ENCODE results near the gene PGF. TPM values are rescaled to one million over a fixed set of nuclear protein-coding genes. Genes with fewer than 3 reads are reported as not detected.

PGF gene
- total and polyA plus RNA-seq, 2 experiments from 2014 or later = 25.0 to 31.0 TPM

GRCh38 chr14:74942608-74943007, 12.8 kb downstream of the PGF start:
- TF ChIP-seq EZH2 (IDR thresholded peaks at IDR 0.05; ENCODE audit: borderline replicate concordance) (no peak), CTCF (IDR thresholded peaks at IDR 0.05; ENCODE audit: poor library complexity) (no peak), EZH2phosphoT487 (IDR thresholded peaks at IDR 0.05; ENCODE audit: low read depth, severe bottlenecking, unreplicated experiment) (no peak)
- Histone ChIP-seq H2AFZ (no peak overlapping the region), H3K4me2 (no peak overlapping the region), H3K9me2 (replicated peaks; ENCODE audit: insufficient read depth) (no peaks in the 10 kb centered on the region), H3K36me3 (replicated peaks; ENCODE audit: insufficient read depth, low read depth) (no peaks in the 10 kb centered on the region), H3K27ac (no peak overlapping the region), H3K4me3 (no peak overlapping the region), H3K27me3 (no peaks in the 10 kb centered on the region), H3K4me1 (ENCODE audit: insufficient read depth) (peaks cover 5% of the 10 kb centered on the region), H3K79me2 (no peaks in the 10 kb centered on the region), H3K9me3 (ENCODE audit: low read depth) (no peaks in the 10 kb centered on the region), H4K20me1 (ENCODE audit: insufficient read depth, poor library complexity, severe bottlenecking) (no peaks in the 10 kb centered on the region)
- whole genome bisulfite sequencing (ENCODE audit: low lambda C conversion rate, missing lambda C conversion rate) = 92% methylated on average over 11 of the region's 11 CpGs
- no peak for DNase-seq (ENCODE audit: low spot score)

GRCh38 chr14:74942181-74942580, 13.2 kb downstream of the PGF start:
- Histone ChIP-seq H4K20me1 (ENCODE audit: insufficient read depth, poor library complexity, severe bottlenecking) (no peaks in the 10 kb centered on the region), H3K9me3 (ENCODE audit: low read depth) (no peaks in the 10 kb centered on the region), H3K4me1 (ENCODE audit: insufficient read depth) (peaks cover 5% of the 10 kb centered on the region), H3K4me3 (no peak overlapping the region), H3K9me2 (replicated peaks; ENCODE audit: insufficient read depth) (no peaks in the 10 kb centered on the region), H2AFZ (no peak overlapping the region), H3K79me2 (no peaks in the 10 kb centered on the region), H3K4me2 (no peak overlapping the region), H3K27ac (no peak overlapping the region), H3K27me3 (no peaks in the 10 kb centered on the region), H3K36me3 (replicated peaks; ENCODE audit: insufficient read depth, low read depth) (no peaks in the 10 kb centered on the region)
- DNase-seq (ENCODE audit: low spot score) = no peak
- no peak for TF ChIP-seq EZH2 (IDR thresholded peaks at IDR 0.05; ENCODE audit: borderline replicate concordance)
- WGBS (ENCODE audit: low lambda C conversion rate, missing lambda C conversion rate) = 81% methylated on average over 12 of the region's 12 CpGs

GRCh38 chr14:74941676-74942097, 13.7 kb downstream of the PGF start:
- Histone ChIP-seq H3K4me2 (no peak overlapping the region), H3K79me2 (no peaks in the 10 kb centered on the region), H3K27ac (no peak overlapping the region), H3K9me3 (ENCODE audit: low read depth) (no peaks in the 10 kb centered on the region), H3K9me2 (replicated peaks; ENCODE audit: insufficient read depth) (no peaks in the 10 kb centered on the region), H3K27me3 (no peaks in the 10 kb centered on the region), H2AFZ (no peak overlapping the region), H3K4me1 (ENCODE audit: insufficient read depth) (peaks cover 5% of the 10 kb centered on the region), H4K20me1 (ENCODE audit: insufficient read depth, poor library complexity, severe bottlenecking) (no peaks in the 10 kb centered on the region), H3K36me3 (replicated peaks; ENCODE audit: insufficient read depth, low read depth) (no peaks in the 10 kb centered on the region), H3K4me3 (no peak overlapping the region)
- peak; percentile 53 for DNase-seq (ENCODE audit: low spot score)
- WGBS (ENCODE audit: low lambda C conversion rate, missing lambda C conversion rate) = 61% methylated on average over 13 of the region's 13 CpGs
- TF ChIP-seq EZH2phosphoT487 (IDR thresholded peaks at IDR 0.05; ENCODE audit: low read depth, severe bottlenecking, unreplicated experiment) = no peak
- TF ChIP-seq EZH2 (IDR thresholded peaks at IDR 0.05; ENCODE audit: borderline replicate concordance) = no peak

GRCh38 chr14:74940956-74941565, 14.3 kb downstream of the PGF start:
- no peak overlapping the region for H3K4me2 ChIP-seq
- H3K9me3 ChIP-seq (ENCODE audit: low read depth) = no peaks in the 10 kb centered on the region
- H3K27me3 ChIP-seq = no peaks in the 10 kb centered on the region
- peaks cover 3% of the 10 kb centered on the region for H3K4me1 ChIP-seq (ENCODE audit: insufficient read depth)
- no peaks in the 10 kb centered on the region for H3K36me3 ChIP-seq (replicated peaks; ENCODE audit: insufficient read depth, low read depth)
- TF ChIP-seq CTCF (IDR thresholded peaks at IDR 0.05; ENCODE audit: poor library complexity) (no peak), EZH2phosphoT487 (IDR thresholded peaks at IDR 0.05; ENCODE audit: low read depth, severe bottlenecking, unreplicated experiment) (no peak), EZH2 (IDR thresholded peaks at IDR 0.05; ENCODE audit: borderline replicate concordance) (no peak)
- no peak overlapping the region for H3K27ac ChIP-seq
- no peaks in the 10 kb centered on the region for H4K20me1 ChIP-seq (ENCODE audit: insufficient read depth, poor library complexity, severe bottlenecking)
- no peaks in the 10 kb centered on the region for H3K9me2 ChIP-seq (replicated peaks; ENCODE audit: insufficient read depth)
- H3K4me3 ChIP-seq = no peak overlapping the region
- 90% methylated on average over 18 of the region's 18 CpGs for WGBS (ENCODE audit: low lambda C conversion rate, missing lambda C conversion rate)
- H3K79me2 ChIP-seq = no peaks in the 10 kb centered on the region
- DNase-seq (ENCODE audit: low spot score) = no peak
- H2AFZ ChIP-seq = no peak overlapping the region

Measured in hepatocyte (in vitro differentiated cells).